GM18909 (cell line): Measurements from ENCODE around the gene FHIT.

Experiments
- ATAC-seq: cut with Tn5 transposase; IDR thresholded peaks from one replicate; pipeline ENCODE4 v1.9.1; 2021; ENCODE audit warnings: mild to moderate bottlenecking; ENCODE audit not compliant: unreplicated experiment, poor library complexity

FHIT gene

DNA sequence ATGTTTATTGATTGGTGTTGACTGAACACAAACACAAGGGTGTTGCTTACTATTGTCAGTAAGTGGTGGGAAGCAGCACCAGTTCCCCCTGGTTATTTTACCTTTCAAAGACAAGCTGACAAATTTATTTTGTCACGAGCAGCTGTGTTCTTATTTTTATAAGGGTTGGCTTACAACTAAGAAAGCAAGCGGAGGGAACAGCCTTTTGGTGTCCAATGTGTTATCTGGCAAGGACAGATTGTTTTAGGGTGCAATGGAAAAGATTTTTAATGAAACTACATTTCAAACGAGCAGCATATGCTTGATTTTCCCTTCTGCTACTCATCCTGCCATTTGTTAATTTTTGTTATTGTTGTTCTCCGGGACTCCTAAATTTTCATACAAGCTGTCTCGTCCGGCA, 1280.9 kb downstream of the FHIT start:
- no peak for ATAC-seq

DNA sequence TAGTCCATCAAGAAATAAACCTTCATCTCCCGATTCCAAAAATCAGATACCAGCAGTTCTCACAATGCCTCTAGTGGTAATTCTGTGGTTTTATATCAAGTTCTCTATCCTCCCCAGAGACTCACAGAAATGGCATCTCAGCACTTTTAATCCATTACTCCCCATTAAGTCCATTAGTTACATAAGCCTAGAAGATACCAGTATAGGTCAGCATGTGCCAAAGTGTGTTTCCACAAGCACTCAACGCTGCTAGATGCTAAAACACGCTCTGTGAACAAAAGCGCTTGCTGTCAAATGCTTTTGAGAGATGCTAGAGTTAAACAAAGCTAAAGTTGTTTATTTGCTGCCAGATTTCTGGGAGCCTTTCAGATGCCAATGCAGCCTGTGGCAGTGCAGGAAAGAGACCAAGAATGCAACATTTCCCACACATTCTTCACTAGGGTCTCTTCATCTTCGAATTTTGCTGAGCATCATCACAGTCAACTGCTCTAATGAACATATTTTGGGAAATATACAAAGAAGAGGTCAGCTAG, 1282.7 kb downstream of the FHIT start:
- no peak for ATAC-seq

DNA sequence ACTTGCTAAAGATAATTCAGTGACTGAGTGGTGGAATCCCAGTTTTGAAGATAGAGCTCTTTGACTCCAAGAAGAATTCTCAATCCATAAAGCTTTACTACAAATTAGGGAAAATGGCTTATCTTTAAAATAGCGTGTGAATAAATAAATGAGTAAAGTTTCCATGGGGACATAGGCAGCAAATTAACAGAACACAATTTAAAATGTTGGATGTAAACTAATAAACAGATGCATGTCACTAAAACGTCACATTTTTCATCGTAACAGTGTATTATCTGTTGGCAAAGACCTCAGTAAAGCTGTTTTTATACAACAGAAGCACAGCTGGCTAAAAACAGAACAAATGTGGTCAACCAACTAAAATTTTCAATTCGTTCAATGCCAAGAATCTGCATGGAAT, 1287.6 kb downstream of the FHIT start:
- ATAC-seq, result no peak

DNA sequence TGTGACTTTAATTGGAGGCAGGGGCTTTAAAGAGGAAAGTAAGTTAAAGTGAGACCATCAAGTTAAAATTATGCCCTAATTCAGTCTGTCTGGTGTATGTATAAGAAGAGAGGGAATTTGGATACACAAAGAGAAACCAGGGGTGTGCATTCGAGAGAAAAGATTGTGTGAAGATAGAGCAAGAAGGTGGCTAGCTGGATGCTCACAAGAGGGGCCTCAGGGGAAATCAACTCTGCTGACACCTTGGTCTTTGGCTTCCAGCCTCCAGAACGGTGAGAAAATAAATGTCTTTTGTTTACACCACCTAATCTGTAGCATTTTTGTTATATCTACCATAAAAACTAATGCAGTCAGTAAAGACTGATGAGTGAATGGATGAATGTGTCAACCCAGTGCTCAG, 1294.1 kb downstream of the FHIT start:
- ATAC-seq, result no peak

DNA sequence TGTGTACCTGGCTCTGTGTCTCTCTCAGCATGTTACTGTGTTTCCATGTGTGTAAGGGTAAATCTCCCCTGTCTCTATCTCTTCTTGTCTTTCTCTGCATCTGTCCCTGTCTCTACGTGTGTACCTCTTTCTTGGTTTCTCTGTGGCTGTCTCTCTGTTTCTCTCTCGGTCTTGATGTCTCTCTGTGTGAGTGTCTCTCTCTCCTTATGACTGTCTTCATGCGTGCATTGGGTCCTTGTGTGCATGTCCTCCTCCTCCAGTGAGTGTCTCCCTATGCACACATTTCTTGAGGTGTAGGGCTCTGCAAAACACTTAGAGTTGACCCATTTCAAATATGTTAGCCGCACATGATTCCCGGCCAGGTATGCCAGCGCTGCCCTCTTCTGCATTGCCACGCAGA, 1298.1 kb downstream of the FHIT start:
- ATAC-seq, result no peak

DNA sequence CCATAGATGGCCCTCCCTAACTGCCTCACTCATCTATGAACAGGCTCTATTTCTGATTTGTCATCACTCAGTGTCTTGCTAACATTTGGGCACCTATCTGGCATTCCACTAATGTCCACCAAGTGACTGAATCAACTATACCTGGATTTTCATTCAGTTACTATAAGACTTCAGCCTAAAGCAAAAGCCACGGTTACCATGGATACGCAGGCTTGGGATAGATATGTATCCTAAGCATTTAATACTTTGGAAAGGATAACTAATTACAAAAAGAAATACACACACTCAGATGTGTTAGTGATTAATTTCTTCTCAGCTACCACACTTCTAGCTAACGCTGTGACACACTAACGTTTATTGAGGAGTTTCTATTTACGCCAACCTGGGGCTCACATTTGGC, 1301.9 kb downstream of the FHIT start:
- no peak for ATAC-seq

DNA sequence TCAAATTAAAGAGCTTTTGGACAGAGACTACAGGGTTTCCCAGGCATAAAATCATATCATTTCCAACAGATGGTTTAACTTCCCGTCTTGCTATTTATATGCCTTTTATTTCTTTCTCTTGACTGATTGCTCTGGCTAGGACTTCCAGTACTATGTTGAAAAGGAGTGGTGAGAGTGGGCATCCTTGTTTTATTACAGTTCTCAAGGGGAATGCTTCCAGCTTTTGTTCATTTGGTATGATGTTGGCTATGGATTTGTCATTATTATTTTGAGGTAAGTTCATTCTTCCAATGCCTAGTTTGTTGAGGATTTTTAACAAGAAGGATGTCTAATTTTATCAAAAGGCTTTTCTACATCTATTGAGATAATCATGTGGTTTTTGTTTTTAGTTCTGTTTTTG, 1304.9 kb downstream of the FHIT start:
- no peak for ATAC-seq

DNA sequence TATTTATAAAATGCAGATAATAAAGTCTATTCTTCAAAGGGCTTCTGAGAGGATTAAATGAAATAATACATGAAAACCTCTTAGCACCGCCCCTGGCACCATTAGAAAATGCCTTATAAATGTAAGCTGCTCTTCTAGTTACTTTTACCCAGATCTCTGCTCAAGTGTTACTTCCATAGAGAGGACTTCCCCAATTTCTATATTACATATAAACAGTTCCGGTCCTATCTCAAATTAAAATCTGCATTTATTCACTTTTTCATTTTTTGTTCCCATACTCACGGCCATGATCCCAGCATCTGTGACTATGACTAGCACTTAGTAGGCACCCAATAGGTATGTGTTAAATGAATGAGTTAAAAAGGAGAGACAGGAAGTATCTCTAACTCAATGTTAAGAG, 1310.5 kb downstream of the FHIT start:
- ATAC-seq, result no peak

DNA sequence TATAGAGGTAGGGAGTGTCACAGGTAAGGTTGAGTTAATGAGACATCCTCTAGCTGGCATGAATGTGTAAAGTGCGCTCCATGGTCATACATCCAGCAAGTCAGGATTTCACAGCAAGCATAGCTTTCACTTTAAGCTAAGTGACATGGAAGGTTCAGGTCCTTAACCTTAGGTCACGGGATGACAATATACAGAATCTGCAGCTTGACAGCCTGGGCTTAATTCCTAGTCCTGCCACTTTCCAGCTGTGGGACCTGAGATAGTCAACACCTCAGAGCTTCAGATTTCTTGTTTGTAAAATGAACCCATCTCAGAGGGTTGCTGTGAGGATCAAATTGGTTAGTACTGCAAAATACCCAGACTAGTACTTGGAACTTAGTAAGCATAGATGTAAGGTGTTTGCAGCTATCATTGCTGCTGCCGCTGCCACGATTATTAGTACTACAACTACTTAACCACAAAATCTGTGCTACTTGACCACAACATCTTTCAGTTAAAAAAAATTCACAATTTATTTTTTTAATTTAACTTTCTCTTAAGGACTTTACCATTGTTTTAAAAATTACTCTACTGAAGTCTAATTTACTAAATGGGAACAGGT, 1311.3 kb downstream of the FHIT start:
- no peak for ATAC-seq

DNA sequence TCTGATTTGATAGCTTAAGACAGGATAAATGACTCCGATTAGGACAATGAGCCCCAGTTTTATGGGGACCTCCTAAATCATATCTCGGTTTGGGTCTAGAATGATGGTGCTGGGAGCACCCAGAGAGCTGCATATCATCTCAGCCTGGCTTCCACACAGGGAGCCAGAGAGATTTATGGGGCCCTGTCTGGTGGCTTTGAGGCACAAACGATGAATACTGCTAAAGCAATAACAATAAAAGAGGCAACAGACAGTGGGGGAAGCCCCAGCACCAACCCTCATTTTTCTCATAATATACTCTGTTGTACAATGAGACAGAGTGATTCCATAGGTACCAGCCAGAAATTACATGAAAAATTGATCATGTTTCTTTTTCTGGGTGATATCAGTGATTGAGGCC, 1312.4 kb downstream of the FHIT start:
- no peak for ATAC-seq

DNA sequence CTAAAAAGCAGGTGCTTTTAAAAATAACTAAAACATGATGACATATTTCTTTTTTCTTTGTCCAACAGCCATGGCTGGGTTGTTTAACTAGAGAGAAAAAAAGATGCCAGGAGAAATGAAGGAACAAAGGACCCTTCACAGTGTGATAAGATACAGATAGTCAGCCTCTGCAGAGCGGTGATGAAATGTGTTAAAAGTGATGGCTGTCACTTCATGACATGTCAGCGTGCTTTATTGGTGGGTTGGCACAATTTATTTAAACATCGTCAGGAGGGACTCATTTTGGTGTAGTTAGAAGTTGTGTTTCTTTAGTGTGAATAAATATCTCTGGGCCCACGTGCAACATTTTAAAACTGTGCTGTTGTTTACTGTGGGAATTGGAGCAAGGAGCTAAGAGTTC, 1314.1 kb downstream of the FHIT start:
- no peak for ATAC-seq

DNA sequence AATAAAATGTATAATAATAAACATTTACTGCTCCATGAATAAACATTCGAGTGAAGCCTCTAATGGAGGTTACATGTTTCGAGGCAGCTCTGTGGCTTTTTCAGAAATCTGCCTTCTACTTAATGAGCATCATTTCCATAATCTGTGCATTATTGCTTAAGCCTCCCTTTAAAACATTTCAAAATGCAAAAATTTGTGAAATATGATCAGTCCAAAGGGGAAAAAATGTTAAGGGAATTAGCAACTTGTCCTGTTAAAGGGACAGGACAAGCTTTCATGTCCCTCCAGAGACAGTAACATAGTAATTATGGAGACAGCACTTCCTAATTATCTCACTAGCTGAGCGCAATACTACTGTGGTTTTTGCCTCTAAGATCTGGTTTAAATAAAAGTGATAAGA, 1314.8 kb downstream of the FHIT start:
- no peak for ATAC-seq

DNA sequence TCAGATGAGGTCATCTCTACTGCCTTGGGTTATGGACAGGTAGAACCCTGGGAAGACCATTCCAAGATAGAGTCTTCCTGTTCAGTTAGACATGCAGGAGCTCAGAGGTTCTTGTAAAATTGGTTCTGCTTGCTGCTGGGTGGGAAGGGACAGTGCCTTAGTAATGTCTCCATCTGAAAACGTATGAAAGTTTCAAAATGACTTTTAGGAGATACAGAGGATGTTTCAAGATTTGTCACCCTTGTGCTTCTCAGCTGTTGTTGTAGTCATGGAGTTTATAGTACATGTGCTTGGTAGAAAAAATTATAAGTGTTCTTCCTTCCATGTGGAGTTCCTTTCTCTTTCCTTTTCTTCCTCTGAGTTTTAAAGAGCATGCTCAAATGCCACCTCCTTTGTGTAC, 1316.2 kb downstream of the FHIT start:
- ATAC-seq, result peak; percentile 93

DNA sequence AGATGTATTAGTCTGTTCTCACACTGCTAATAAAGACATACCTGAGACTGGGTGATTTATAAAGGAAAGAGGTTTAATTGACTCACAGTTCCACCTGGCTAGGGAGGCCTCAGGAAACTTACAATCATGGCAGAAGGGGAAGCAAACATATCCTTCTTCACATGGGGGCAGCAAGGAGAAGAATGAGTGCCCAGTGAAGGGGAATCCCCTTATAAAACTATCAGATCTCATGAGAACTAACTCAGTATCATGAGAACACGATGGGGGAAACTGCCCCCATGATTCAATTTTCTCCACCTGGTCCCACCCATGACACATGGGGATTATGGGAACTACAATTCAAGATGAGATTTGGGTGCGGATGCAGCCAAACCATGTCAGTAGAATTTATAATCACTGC, 1316.7 kb downstream of the FHIT start:
- peak; percentile 14 for ATAC-seq

DNA sequence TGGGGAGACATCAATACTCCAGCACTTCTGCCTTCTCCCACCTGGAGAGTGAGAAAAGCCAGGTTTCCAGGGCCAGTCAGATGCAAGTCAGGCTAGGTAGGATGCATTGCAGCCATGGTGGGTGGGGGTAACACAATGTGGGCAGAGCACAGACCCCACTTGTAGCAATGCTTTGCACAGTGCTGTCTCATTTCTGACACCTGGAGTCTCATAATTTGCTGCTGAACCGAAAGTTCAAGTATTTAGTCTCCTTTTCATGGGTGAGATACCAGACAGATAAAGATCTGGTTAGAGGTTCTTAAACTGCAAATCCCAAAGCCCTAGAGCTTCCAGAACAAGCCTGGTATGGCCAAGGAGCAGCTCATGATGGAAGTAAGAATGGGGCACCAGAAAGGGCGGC, 1321.1 kb downstream of the FHIT start:
- ATAC-seq, result no peak

DNA sequence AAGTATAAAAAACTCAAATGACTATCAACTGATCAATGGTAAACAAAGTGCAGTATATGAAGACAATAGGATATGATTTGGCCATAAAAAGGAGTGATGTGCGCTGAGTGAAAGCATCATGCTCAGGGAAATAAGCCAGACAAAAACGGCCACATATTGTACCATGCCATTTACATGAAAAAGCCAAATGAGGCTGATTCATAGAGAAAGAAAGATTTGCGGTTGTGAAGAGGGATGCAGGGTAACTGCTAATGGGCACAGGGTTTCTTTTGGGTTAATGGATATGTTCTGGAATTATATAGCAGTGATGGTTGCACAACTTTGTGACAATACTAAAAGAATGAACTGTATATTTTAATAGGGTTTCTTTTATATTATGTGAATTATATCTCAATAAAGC, 1324.2 kb downstream of the FHIT start:
- ATAC-seq, result no peak

DNA sequence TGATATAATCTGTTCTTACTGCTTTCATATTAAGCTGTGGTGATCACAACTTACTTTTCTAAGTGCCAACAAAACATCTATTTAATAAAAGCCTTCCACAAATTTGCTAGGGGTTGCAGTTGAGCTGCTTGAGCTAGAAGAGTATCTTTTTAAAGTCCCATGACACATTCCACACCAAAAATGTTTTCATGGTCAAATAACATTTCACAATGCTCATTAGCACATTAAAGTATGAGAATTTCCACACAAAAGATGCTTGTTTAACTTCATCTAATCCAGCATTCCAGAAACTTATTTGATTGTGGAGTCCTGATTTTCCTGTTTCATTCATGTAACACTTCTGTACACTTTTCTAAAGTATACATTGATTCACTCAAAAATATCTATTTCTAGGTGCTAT, 1325.3 kb downstream of the FHIT start:
- no peak for ATAC-seq

DNA sequence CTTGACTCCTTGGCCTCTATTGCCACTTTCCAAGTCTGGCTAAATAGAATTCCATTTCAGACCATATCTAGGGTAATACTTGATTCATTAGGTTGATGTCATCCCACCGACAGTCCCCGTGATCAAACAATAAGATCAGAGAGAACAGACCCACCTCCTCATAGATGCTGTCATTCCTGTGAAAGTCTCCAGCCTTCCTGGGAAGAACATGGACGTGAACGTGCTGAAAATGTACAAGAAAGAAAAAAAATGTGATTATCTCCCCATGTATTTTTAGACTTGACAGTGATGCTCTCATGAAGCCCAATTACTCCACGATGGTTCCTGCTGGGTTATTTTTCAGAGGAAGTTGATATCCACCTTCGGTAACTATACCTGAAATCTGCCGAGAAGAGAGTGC, 1329.1 kb downstream of the FHIT start:
- no peak for ATAC-seq

DNA sequence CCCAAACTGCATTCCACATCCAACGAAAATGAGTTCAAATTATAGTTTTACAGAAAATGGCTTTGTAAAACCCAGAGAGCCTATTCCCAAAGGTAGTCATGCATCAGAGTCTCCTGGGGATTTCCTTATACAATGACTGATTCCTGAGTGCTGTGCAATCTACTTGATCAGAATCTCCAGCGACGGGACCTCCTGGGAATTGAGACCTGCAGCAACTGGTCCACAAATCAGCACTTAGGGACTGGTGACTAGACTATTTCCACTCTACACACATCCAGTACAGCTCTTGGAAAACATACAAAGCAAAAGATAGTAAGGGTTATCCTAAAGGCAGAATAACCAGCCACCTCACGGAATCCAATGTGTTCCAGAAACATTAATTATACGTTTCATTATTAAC, 1330.4 kb downstream of the FHIT start:
- no peak for ATAC-seq

DNA sequence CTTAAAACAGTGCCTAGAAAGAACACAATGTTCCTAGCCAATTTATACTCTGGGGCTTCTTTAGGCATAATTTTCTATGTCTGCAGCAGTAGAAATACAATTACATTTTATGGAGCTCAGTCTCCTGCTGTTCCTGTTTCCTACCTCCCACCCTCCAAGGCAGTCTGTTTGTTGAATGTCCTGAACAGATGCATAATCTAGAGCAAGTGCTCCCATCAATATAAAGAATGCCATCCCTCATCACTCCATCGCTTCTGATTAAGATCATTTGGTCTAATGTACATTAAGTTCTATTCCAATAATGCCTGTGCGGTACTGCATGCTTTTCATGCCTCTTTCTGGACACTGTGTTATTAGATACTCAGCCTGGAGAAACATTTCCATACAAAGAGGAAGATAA, 1331.7 kb downstream of the FHIT start:
- no peak for ATAC-seq

DNA sequence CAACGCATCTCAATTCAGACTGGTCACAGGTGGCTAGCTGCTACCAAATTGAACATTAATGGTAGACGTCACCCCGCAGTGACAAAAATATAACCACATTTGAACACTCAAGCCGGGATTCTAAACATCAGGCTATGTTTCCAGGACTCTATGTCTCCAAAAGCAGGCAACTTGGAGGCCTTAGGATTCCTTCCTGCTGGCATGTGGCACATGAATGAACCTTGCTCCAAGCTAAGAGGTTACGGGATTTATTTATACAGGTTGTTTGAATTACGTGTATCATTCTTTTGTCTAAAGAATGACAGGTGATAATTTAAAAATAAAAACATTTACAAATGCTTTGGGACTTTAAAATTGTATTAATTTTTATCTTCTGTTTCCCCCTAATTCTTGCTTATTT, 1337.0 kb downstream of the FHIT start:
- no peak for ATAC-seq

DNA sequence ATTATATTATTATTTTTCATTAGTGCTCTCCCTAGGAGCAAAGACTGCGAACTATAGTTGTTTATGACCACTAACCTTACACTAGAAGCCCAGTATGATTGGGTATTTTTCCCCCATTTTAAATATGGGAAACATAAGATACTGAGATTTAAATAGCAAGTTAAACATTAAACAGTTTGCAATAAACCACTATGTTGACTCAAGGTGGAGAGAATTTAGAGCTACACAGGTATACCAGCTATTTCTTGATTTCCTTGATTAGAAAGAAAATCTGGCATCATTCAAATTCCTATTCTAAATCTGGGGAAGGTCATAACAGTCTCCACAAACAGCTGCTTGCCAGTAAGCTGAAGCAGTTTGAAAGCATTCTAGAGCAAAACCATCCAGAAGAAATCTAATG, 1337.6 kb downstream of the FHIT start:
- ATAC-seq, result no peak

DNA sequence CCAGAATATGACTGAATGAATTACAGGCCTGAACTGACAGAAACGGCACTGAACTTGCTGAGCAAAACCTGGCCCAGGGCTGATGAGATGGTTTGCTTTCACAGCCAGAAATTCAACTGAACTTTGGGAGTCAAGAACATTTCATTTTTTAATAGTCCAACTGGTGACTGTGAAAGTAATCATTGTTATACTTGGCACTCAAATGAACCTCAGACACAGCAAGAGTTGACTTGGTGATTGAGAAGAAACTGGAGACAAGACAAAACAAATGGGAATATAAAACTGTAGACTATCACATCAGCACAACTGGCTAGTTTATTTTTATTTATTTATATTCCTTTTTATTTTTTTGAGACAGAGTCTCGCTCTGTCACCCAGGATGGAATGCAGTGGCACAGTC, 1342.6 kb downstream of the FHIT start:
- no peak for ATAC-seq
